Skin epidermis (tissue), 12 donors: ENCODE data around the gene TRPM3.

Experiments used
- H3K27ac ChIP-seq, 21 experiments: fragments of 200-600 bp; sonication (generic) in 11 of 21; one replicate each; pipeline ENCODE4 v1.5.0; 2020; ENCODE audit warnings: mild to moderate bottlenecking in 3 of 21, inconsistent platforms in 2 of 21, moderate library complexity in 2 of 21
- H3K4me3 ChIP-seq, 7 experiments: fragments of 200-600 bp; sonication (generic) in 2 of 7; one replicate each; pipeline ENCODE4 v1.5.0; 2020; ENCODE audit warnings: inconsistent platforms in 2 of 7, mild to moderate bottlenecking in 2 of 7, moderate library complexity in 1 of 7

Gene TRPM3

DNA sequence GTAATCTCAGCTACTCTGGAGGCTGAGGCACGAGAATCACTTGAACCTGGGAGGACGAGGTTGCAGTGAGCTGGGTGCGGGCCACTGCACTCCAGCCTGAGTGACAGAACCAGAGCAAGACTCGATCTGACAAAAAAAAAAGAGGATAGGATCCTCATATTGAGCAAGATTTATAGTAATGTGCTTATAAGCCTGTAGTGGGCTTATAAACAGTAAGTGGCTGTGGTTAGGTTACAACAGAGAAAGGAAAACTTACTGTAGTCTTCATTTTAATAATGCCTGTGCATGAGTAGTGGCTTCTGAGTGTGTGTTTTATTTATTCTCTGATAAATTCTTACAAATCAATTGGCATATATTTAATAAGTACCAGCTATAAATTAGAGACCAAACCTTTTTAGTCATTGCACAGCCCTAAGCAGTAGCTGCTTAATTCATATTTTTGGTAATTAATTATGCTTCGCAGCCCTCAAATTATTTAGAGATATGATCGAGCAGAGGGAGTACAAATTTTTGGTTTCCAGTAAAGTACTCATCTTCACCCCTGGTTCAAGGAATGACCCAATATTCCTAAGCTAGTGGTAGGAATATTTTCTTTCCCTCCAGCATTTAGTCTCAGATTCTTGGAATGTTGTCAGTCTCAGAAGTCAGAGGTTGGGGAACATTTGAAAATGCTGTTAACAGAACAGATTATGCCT lies 633.2 kb downstream of the TRPM3 start:
- Histone ChIP-seq H3K27ac (no peak overlapping the region), H3K4me3 (no peak overlapping the region)

- Histone ChIP-seq H3K27ac (peak overlapping the region in 8 of 21 experiments; percentile 14 to 79 (median 56)), H3K4me3 (no peak overlapping the region)
Measured at GRCh38 chr9:70486127-70486526, 635.3 kb downstream of the TRPM3 start.

DNA sequence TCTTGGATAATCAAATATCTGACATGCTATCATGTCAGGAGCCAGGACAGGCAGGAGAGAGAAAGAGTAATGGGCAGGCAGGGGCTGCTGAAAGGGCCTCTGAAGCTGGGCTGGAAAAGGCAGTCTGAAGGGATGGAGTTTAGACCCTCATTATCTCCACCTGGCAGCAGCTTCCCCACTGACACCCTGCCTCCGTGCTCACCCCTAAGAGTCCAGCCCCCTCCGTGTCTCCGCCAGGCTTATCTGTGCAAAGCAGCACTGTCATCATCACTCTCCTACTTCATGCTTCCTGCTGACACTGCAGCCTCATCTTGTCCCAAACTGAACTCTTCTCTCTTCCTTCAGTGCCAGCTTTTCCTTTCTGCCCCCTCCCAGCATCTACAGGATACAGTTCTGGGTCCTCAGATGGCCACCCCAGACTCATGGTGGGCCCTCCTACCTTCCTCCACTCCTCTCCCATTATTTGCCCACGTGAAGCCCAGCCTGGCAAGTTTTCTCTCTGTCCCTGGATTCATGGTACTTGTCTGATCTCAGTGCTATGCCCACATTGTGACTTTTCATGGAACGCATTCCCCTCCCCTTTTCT lies 636.1 kb downstream of the TRPM3 start:
- H3K4me3 ChIP-seq = no peak overlapping the region
- H3K27ac ChIP-seq = peak overlapping the region in 14 of 21 experiments; percentile 4 to 79 (median 46)

GRCh38 chr9:70484232-70485130 lies 636.9 kb downstream of the TRPM3 start:
- Histone ChIP-seq H3K27ac (peak overlapping the region in 14 of 21 experiments; percentile 4 to 79 (median 46)), H3K4me3 (no peak overlapping the region)

DNA sequence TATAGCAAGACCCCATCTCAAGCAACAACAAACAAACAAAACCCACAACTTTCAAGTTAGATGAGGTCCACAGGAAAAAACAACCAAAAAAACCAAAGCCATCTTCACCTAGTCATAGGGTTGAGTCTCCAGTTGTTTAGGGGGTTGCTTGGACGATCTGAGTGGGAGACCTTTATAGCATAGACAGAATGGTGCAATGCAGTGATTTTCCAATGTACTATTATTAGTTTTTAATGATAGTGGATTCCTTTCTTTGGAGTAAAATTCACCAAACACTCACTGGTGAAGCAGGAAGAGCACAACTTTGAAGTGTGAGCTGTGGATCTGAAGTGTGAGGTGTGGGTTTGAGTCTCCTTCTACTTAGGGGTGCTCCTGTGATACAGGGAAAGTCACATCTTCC lies 640.0 kb downstream of the TRPM3 start:
- H3K27ac ChIP-seq = peak overlapping the region in 14 of 21 experiments; percentile 55 to 92 (median 78)
- no peak overlapping the region for H3K4me3 ChIP-seq

GRCh38 chr9:70480405-70480980 lies 640.9 kb downstream of the TRPM3 start:
- H3K4me3 ChIP-seq = no peak overlapping the region
- peak overlapping the region in 20 of 21 experiments; percentile 7 to 92 (median 74) for H3K27ac ChIP-seq

- no peak overlapping the region for H3K4me3 ChIP-seq
- peak overlapping the region in 20 of 21 experiments; percentile 24 to 92 (median 74) for H3K27ac ChIP-seq
Measured at GRCh38 chr9:70479880-70480291, 641.5 kb downstream of the TRPM3 start.
